AG08396 (cell line): ENCODE results near the gene CUEDC2.

Experiments
- DNase-seq: peaks from one replicate; pipeline ENCODE4 v3.0.0; 2012; ENCODE audit warnings: low spot score, mixed read lengths

Gene CUEDC2

GRCh38 chr10:102409604-102410428, 22.6 kb downstream of the CUEDC2 start:
- no peak for DNase-seq

DNA sequence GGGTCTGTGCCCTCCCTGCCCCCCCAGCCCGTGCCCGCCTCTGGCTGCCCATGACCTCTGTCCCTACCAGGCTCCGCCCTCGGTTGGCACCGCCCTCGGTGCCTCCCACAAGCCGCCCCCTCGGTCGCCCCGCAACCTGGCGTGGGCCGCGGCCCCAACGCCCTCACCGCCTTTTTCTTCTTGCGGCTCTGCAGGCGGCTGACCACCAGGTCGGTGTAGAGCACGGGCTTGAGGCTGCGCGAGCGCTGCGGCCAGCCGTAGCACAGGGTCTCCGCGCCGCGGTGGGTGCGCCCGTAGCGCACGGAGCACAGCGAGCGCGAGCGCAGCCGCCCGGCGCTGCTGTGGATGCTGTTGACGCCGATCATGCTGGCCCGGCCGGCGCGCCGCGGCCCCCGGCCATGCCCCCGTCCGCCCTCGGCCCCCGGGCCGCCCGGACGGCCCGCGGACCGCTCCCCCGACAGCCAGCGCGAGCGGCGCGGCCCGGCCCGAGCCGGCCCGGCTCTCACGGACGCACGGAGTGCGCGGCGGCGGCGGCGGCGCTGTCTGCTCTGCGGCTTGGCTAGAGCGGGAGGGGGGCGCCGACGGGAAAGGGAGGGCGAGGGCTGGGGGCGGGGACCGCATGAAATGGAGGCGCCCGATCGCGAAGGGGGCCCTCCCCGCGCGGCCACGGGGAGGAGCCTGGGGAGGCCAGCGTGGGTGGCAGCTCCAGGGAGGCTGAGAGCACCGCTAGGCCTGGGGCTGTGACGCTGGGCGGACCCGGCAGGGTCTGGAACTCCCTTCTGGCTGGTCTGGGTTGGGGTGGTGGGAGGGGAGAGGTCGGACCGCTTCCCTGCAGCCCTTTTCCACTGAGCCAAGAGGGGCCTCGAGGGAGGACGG, 23.4 kb downstream of the CUEDC2 start:
- peak; percentile 65 for DNase-seq

GRCh38 chr10:102408131-102408727, 24.1 kb downstream of the CUEDC2 start:
- DNase-seq, result no peak

- no peak for DNase-seq
These were observed 24.8 kb downstream of the CUEDC2 start for GRCh38 chr10:102407425-102408130.

GRCh38 chr10:102406815-102407214, 25.6 kb downstream of the CUEDC2 start:
- DNase-seq, result no peak

DNA sequence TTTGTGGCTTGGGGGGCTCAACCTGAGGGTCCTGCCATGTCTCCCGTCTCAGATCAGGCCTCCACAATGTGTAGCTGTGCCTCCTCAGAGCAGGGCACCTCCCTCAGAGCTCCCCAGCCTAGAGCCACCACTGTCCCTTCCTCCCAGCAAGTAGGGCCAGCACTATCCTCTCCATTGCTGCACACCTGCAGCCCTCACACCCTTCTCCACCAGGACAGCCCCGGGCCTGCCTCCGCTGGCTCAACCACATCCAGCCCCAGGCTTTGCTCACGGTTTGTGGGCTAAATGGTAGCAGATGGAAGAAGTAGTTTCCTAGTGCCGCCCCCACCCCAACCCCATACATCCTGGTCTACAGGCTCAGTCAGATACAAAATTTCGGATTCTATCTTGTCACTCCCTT, 26.7 kb downstream of the CUEDC2 start:
- no peak for DNase-seq

- DNase-seq, result no peak
These were observed 27.2 kb downstream of the CUEDC2 start for GRCh38 chr10:102405108-102405571.

DNA sequence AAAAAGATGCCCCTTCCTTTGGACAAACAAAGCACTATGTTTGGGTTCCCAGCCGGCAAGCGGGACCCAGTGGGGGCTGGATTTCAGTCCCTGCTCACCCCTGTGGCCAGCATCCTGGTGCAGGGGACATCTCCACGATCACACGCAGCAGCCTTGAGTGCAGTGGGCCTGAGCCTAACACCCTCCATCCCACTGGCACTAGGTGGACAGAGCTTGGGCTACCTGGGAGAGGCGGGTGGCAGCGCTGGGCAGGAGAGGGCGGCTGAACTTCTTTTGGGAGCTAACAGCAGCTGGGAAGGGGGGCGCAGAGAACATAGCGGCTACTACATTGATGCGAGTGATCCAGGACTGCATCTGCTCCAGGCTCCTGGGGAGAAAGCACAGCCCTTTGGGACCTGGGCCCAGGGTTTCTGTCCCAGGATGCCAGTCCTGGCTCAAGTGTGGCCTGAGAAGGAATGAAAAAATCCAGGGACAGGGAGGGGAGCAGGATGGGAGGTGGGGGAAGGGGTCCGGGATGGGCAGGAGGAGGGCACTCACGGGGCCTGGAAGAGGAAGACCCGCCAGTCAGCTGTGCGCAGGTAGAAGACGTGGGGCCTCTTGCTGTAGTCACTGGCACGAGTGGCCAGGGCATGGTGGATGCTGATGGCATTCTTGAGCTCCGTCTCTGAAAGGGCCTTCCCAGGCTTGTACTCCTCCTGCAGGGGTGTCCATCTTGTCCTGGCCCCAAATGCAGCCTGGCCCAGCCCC, 27.8 kb downstream of the CUEDC2 start:
- no peak for DNase-seq

- no peak for DNase-seq
These were observed 29.3 kb downstream of the CUEDC2 start for GRCh38 chr10:102403115-102403514.

GRCh38 chr10:102402512-102402896, 29.9 kb downstream of the CUEDC2 start:
- DNase-seq, result no peak

GRCh38 chr10:102401735-102402511, 30.5 kb downstream of the CUEDC2 start:
- DNase-seq, result no peak

GRCh38 chr10:102401342-102401654, 31.1 kb downstream of the CUEDC2 start:
- no peak for DNase-seq

DNA sequence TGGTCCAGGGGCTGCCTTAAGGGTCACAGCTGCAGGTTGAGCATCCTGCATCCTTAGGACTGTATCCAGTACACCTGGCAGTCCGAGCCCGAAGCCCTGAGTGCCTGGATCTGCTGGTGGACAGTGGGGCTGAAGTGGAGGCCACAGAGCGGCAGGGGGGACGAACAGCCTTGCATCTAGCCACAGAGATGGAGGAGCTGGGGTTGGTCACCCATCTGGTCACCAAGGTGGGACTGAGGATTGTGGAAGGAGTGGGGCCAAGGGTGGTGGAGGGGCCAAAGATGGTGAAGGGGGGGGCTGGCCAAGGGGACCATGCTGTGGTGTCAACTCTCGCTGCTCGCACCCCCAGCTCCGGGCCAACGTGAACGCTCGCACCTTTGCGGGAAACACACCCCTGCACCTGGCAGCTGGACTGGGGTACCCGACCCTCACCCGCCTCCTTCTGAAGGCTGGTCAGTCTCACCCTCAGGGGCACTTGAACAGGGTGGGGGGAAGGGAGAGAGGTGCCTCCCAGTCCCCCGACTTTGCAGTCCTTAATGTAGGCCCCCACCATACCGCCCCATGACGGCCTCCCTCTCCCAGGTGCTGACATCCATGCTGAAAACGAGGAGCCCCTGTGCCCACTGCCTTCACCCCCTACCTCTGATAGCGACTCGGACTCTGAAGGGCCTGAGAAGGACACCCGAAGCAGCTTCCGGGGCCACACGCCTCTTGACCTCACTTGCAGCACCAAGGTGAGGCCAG, 31.6 kb downstream of the CUEDC2 start:
- DNase-seq, result no peak

GRCh38 chr10:102400076-102400475, 32.3 kb downstream of the CUEDC2 start:
- DNase-seq, result no peak

DNA sequence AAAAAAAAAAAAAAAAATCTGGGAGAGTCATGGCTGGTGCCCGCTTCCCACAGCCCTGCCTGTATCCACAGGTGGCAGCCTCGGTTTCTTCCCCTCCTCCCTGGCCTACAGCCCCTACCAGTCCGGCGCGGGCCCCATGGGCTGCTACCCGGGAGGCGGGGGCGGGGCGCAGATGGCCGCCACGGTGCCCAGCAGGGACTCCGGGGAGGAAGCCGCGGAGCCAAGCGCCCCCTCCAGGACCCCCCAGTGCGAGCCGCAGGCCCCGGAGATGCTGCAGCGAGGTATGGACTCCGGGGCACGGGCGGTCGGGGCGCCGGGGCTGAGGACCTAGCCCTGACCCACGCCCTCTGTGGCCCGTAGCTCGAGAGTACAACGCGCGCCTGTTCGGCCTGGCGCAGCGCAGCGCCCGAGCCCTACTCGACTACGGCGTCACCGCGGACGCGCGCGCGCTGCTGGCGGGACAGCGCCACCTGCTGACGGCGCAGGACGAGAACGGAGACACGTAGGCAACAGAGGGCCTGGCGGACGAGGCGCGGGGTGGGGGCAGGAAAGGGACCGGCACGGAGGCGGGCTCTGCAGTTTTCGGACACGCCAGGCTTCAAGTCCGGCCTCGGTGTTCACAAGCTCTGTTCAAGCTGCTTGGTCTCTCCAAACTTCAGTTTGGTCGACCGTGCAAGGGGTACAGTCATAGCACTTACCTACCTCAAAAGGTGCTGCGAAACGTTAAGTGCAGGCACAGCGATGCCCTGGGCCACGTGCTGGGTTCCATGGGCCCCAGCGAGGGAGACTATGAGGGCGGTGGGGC, 33.0 kb downstream of the CUEDC2 start:
- DNase-seq, result peak; percentile 93

DNA sequence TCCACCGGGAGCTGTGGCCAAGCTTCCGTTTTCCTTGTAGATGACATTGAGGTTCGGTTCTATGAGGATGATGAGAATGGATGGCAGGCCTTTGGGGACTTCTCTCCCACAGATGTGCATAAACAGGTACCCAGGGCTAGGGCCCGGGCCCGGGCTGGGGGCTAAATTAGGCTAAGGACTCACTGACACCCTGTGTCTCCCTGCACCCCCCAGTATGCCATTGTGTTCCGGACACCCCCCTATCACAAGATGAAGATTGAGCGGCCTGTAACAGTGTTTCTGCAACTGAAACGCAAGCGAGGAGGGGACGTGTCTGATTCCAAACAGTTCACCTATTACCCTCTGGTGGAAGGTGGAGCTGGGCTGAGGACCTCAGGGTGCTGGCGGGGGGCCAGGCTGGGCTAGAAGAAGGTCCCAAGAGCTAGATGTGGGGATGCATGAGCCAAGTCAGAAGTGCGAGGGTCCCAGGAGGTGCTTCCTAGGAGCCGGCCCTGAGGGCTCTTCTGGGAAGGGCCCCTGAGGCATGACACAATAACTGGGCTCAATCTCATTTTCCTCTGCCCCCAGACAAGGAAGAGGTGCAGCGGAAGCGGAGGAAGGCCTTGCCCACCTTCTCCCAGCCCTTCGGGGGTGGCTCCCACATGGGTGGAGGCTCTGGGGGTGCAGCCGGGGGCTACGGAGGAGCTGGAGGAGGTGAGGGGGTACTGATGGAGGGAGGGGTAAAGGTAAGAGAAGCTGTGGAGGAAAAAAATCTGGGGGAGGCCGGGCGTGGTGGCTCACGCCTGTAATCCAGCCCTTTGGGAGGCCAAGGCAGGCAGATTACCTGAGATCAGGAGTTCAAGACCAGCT, 34.0 kb downstream of the CUEDC2 start:
- no peak for DNase-seq

DNA sequence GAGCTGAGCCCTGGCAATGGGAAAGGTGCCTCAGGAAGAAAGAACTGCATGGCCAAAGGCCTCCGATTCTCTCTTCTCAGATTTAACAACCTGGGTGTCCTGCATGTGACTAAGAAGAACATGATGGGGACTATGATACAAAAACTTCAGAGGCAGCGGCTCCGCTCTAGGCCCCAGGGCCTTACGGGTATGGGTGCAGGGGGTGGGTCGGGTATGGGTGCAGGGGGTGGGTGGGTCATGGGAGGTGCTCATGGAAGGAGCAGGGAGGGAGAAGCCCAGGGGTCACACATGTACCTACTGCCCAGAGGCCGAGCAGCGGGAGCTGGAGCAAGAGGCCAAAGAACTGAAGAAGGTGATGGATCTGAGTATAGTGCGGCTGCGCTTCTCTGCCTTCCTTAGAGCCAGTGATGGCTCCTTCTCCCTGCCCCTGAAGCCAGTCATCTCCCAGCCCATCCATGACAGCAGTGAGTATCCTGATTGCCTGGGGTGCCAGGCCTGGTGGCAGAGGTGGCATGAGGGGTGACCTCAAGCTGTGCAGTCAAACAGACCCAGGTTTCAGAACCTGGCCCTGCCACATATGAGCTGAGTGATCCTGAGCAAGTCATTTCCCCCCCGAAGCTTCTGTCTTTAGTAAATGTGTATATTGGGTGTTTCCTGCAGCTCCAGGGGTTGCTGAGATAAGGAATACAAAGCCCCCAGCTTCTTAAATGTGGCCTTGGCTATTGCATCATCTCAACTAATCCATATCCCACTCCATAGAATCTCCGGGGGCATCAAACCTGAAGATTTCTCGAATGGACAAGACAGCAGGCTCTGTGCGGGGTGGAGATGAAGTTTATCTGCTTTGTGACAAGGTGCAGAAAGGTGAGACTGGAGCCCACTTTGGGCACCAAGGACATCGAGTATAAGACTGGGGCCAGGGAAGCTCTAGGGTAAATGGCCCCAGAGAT, 34.9 kb downstream of the CUEDC2 start:
- no peak for DNase-seq
